Heart left ventricle (tissue), 16 donors: ENCODE measurements around the gene CPPED1. TPM values are rescaled to one million over a fixed set of nuclear protein-coding genes. Genes with fewer than 3 reads are reported as not detected.

Experiments
- ATAC-seq, 4 donors: fragments of 200-7000 bp; cut with Tn5 transposase; one replicate each; pipeline ENCODE4 v1.9.1; 2020 to 2022; ENCODE audit warnings: moderate library complexity in 4 of 4, mild to moderate bottlenecking in 3 of 4, moderate number of reproducible peaks in 1 of 4
- DNase-seq, 5 donors: peaks; one replicate each; pipeline ENCODE4 v3.0.0-alpha.2; 2020
- H3K27ac ChIP-seq, 12 donors: fragments of 200-600 bp; sonication (generic) in 4 of 12; one replicate each; pipeline versions ENCODE4 v1.5.0 to v1.8.0; 2016 to 2022; ENCODE audit warnings: mild to moderate bottlenecking in 2 of 12
- H3K27me3 ChIP-seq, 9 donors: fragments of 200-600 bp; sonication (generic) in 2 of 9; one replicate each; pipeline versions ENCODE4 v1.5.1 to v1.8.0; 2016 to 2022; ENCODE audit warnings: mild to moderate bottlenecking in 3 of 9
- H3K36me3 ChIP-seq, 9 donors: fragments of 200-600 bp; sonication (generic) in 2 of 9; one replicate each; pipeline versions ENCODE4 v1.5.0 to v1.8.0; 2018 to 2022; ENCODE audit warnings: mild to moderate bottlenecking in 2 of 9
- H3K4me1 ChIP-seq, 12 donors: fragments of 200-600 bp; sonication (generic) in 4 of 12; one replicate each; pipeline versions ENCODE4 v1.5.0 to v1.8.0; 2016 to 2022; ENCODE audit warnings: mild to moderate bottlenecking in 3 of 12
- H3K4me3 ChIP-seq, 12 donors: fragments of 200-600 bp; sonication (generic) in 4 of 12; one replicate each; pipeline versions ENCODE4 v1.5.0 to v1.8.0; 2017 to 2022; ENCODE audit warnings: mild to moderate bottlenecking in 9 of 12, moderate library complexity in 4 of 12
- H3K9me3 ChIP-seq, 12 donors: fragments of 200-600 bp; sonication (generic) in 4 of 12; one replicate each; pipeline versions ENCODE4 v1.5.0 to v1.8.0; 2016 to 2022; ENCODE audit warnings: mild to moderate bottlenecking in 1 of 12
- CTCF ChIP-seq, 12 donors: fragments of 200-600 bp; sonication (generic) in 4 of 12; IDR thresholded peaks; one replicate each; pipeline versions ENCODE4 v1.5.0 to v1.8.0; 2018 to 2022; ENCODE audit warnings: antibody characterized with exemption in 12 of 12, mild to moderate bottlenecking in 5 of 12
- POLR2A ChIP-seq, 2 donors: fragments of 450-650 bp; IDR thresholded peaks; one replicate each; pipeline ENCODE4 v1.6.1; 2017; ENCODE audit warnings: antibody characterized with exemption in 2 of 2, mild to moderate bottlenecking in 2 of 2, moderate library complexity in 2 of 2
- WGBS, 4 donors: extraction: QIAGEN DNeasy Blood & Tissue Kit in 2 of 4; methylation state at CpG; one replicate each; pipeline versions ENCODE4 v1.1.5 to v1.1.7; 2013 to 2018; 5-methylcytosine and 5-hydroxymethylcytosine counted together
- intact Hi-C, 10 donors: fragments of 100-400 bp; cut with DNase I; formaldehyde crosslinking; loops; one replicate each; pipeline versions ENCODE4 v1.11.1 to v1.14.2; 2022
- polyA plus RNA-seq, 2 donors: library from polyadenylated mRNA; stranded (reverse); fragments of 200-250 nt; gene quantifications; one replicate each; pipeline ENCODE4 v1.2.3, GENCODE V29; 2013
- total RNA-seq, 9 donors: library from RNA; depleted of rRNA in 2 of 9; stranded (reverse); fragments of >200 nt in 2 of 9; fragmentation: NEBNext Ultra II Directional in 3 of 9; extraction: Animal tissue kit (Norgen Biotek cat#: 25700) in 3 of 9; gene quantifications; one replicate each; pipeline versions ENCODE4 v1.1.0 to v1.2.4, GENCODE V29; 2016 to 2023
- donor health status: ischemic (EF 13 %, LVEDD 7.1; RV severe dilation, severe dysfunction).
- donor health status: healthy with polysubstance abuse.
- donor health status: DM: no; HTN: yes; CAD: no.
- donor health status: DM: no; HTN: no; CAD: no.
- donor health status: ischemic (EF 25% LVEDD 6.9; RV normal size, moderate dysfunction).
- donor health status: ischemic (EF 25% LVEDD 5.7; RV mildly dilated, moderate dysfunction).
- donor health status: healthy.
- donor health status: DM: yes; HTN: yes; CAD: no.
- donor health status: ischemic (EF 35%, LVEDD 5.7; RV mildly dilated, moderate dysfunction).
- donor health status: nonischemic (EF 11% LVEDD 7.7; RV severe dilation, severe dysfunction).
- donor health status: DM: yes; HTN: yes; CAD: no.
- donor health status: PGD.
- donor health status: ischemic (EF 29% LVEDD 5.4; RV normal size, mild dysfunction).
- donor health status: nonischemic (EF 23%, LVEDD 6.1; RV moderate dilation, normal function).

CPPED1 gene
- total and polyA plus RNA-seq, 11 donors = 5.6 to 25.1 (median 11.7) TPM

DNA sequence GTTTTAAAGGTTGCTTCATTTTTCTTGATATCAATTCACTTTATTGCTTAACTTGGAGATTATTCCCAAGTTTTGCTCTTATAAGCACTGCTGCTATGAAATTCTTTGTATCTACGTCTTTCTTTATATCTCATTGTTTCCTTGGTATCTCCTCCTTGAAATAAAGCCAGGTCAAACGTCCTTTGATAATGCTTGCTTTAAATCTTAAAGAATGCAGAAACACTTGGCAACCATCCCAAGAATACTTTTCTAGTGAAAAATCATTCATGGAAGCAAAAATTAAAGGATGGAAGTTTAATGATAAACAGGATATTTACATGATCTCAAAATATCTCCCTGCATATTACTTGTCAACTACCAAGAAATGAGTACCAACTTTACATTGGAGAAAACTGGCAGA, 175.2 kb downstream of the CPPED1 start:
- WGBS, 4 donors = 11 to 30% (median 22%) methylated on average over 2 of the region's 2 CpGs
- intact Hi-C loops = no loop called here
- no peak for ATAC-seq

DNA sequence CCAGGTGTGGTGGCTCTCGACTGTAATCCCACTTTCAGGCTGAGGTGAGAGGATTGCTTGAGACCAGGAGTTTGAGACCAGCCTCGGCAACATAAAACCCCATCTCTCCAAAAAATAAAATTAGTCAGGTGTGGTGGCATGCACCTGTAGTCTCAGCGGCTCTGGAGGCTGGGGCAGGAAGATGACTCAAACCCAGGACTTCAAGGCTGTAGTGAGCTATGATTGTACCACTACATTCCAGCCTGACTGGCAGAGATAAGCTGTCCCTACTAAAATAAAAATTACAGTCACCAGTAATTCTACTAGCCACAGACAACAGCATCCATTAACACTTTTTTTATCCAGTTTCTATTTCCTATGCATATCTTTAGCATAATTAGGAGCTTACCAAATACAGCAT, 176.3 kb downstream of the CPPED1 start:
- Histone ChIP-seq H3K9me3 (peaks cover 0 to 5% (median 0%) of the 10 kb centered on the region in 12 donors), H3K4me1 (no peaks in the 10 kb centered on the region), H3K27ac (no peak overlapping the region), H3K27me3 (peaks cover 0 to 24% (median 0%) of the 10 kb centered on the region in 9 donors), H3K36me3 (no peaks in the 10 kb centered on the region), H3K4me3 (no peak overlapping the region)
- ATAC-seq (no peak), DNase-seq (no peak)
- WGBS, 4 donors = 78 to 90% (median 81%) methylated on average over 3 of the region's 3 CpGs
- intact Hi-C loops = no loop called here
- TF ChIP-seq CTCF (IDR thresholded peaks at IDR 0.05) = no peak
- no peak for TF ChIP-seq POLR2A (IDR thresholded peaks at IDR 0.05)

More for the DNA sequence above, 175.2 kb downstream of the CPPED1 start:
- no peak for DNase-seq
- Histone ChIP-seq H3K36me3 (no peaks in the 10 kb centered on the region), H3K9me3 (peaks cover 0 to 5% (median 0%) of the 10 kb centered on the region in 12 donors), H3K27me3 (peaks cover 0 to 26% (median 0%) of the 10 kb centered on the region in 9 donors), H3K27ac (no peak overlapping the region), H3K4me1 (no peaks in the 10 kb centered on the region), H3K4me3 (no peak overlapping the region)
- no peak for TF ChIP-seq POLR2A (IDR thresholded peaks at IDR 0.05)
- no peak for TF ChIP-seq CTCF (IDR thresholded peaks at IDR 0.05)

- Histone ChIP-seq H3K9me3 (peaks cover 0 to 5% (median 0%) of the 10 kb centered on the region in 12 donors), H3K4me1 (no peaks in the 10 kb centered on the region), H3K27ac (no peak overlapping the region), H3K36me3 (no peaks in the 10 kb centered on the region), H3K4me3 (no peak overlapping the region), H3K27me3 (peaks cover 0 to 24% (median 0%) of the 10 kb centered on the region in 9 donors)
- no peak for ATAC-seq
- no peak for DNase-seq
- WGBS, 4 donors = 73 to 82% (median 78%) methylated on average over 4 of the region's 4 CpGs
- TF ChIP-seq CTCF (IDR thresholded peaks at IDR 0.05) (no peak), POLR2A (IDR thresholded peaks at IDR 0.05) (no peak)
- intact Hi-C loops = no loop called here
Measured at GRCh38 chr16:12626411-12626810, 177.3 kb downstream of the CPPED1 start.

DNA sequence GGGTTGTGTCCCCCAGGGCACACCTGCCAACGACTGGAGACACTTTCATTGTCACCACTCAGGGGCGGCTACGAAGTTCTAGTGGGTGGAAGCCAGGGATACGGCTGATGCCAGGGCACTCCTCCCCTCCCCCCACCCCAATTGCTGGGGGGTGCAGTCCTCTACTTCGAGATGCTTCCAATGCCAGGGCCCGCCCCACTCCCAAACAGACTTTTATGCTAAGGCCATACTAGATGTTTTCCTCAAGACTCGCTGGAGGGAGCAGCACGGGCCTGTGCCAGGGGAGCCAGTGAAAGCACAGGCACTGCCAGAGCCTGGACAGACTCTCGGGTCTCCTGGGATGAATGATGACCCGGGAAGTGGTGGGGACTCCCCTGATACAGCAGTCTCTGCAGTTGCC, 178.0 kb downstream of the CPPED1 start:
- intact Hi-C loops = no loop called here
- no peak for DNase-seq
- Histone ChIP-seq H3K36me3 (no peaks in the 10 kb centered on the region), H3K27me3 (peaks cover 0 to 24% (median 0%) of the 10 kb centered on the region in 9 donors), H3K27ac (no peak overlapping the region), H3K4me1 (no peaks in the 10 kb centered on the region), H3K4me3 (no peak overlapping the region), H3K9me3 (peaks cover 0 to 5% (median 0%) of the 10 kb centered on the region in 12 donors)
- no peak for TF ChIP-seq POLR2A (IDR thresholded peaks at IDR 0.05)
- no peak for TF ChIP-seq CTCF (IDR thresholded peaks at IDR 0.05)
- ATAC-seq = no peak
- WGBS, 4 donors = 68 to 84% (median 75%) methylated on average over 5 to 10 of the region's 10 CpGs
